Retina (tissue), 1 donor: Measurements from ENCODE around the gene ZBED4.
"Not testable (repeated sequence)": the region's sequence is repeated elsewhere in the genome, so short reads cannot be mapped to it uniquely, and the experiment has no call there.

Experiments
- DNase-seq: peaks from one replicate; pipeline ENCODE4 v3.0.0-alpha.2; 2016

Gene ZBED4

GRCh38 chr22:49826603-49827270, 26.9 kb upstream of the ZBED4 start:
- DNase-seq = peak; percentile 75

DNA sequence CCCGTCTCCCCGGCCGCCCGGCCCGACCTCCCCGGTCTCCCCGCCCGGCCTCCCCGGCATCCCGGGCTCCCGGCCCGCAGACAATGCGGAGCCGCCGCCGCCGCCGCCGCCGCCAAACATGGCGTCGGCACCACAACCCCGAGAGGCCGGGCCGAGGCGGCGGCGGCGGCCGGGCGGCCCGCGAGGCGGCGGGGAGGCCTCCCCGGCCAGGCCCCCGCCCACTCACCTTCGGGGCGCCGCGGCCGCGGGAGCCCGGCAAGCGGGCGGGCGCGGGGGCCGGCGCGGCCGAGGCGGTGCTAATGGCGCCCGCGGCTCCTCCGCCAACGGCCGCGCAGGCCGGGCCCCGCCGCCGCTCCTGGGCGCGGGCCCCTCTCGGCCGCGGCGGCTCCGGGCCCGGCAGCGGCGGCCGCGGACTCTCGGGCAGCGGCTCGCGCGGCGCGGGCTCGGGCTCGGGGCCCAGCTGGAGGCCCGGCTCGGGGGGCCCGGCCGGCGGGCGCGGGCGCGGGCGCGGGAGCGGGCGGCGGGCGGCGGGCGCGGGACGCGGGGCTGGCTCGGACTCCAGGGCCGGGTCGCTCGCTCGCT, 26.3 kb upstream of the ZBED4 start:
- DNase-seq = no peak

DNA sequence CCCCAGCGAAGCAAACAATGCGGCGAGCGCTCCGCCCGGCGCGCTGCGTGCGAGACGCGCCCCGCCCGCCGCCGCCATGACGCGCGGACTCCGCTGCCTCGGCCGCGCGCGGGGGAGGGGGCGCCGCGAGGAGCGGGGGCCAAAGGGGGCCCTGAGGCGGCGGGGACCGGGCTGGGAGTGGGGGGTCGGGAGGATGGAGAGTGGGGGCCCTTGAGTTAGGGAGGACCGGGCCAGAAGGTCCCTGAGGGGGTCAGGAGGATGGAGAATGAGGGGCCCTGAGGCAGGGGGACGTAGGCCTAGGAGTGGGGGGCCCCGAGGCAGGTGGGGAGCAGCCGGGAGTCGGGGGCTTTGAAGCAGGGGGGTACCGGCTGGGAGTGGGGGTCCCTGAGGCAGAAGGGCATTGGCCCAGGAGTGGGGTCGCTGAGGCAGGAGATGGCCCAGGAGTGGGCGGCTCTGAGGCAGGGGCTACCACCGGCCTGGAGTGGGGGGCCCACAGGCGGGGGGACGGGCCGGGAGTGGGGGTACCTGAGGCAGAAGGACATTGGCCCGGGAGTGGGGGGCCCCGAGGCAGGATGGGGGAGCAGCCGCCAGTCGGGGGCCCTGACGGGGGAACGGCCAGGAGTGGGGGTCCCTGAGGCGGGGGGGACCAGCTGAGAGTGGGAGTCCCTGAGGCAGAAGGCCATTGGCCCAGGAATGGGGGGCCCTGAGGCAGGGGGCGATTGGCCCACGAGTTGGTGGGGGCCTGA, 25.6 kb upstream of the ZBED4 start, which contains the start of gene BRD1:
Gene BRD1 (minus strand): TSS at position 21 of the 746 bp plus-strand sequence. CDS start 3,556 bp downstream, outside the sequence.
- DNase-seq = peak; percentile 32

GRCh38 chr22:49828599-49828965, 25.1 kb upstream of the ZBED4 start:
- DNase-seq = no peak

- DNase-seq = no peak
Observed at GRCh38 chr22:49829044-49829853, 24.4 kb upstream of the ZBED4 start.

- no peak for DNase-seq
Observed at GRCh38 chr22:49833340-49834007, 20.2 kb upstream of the ZBED4 start.

DNA sequence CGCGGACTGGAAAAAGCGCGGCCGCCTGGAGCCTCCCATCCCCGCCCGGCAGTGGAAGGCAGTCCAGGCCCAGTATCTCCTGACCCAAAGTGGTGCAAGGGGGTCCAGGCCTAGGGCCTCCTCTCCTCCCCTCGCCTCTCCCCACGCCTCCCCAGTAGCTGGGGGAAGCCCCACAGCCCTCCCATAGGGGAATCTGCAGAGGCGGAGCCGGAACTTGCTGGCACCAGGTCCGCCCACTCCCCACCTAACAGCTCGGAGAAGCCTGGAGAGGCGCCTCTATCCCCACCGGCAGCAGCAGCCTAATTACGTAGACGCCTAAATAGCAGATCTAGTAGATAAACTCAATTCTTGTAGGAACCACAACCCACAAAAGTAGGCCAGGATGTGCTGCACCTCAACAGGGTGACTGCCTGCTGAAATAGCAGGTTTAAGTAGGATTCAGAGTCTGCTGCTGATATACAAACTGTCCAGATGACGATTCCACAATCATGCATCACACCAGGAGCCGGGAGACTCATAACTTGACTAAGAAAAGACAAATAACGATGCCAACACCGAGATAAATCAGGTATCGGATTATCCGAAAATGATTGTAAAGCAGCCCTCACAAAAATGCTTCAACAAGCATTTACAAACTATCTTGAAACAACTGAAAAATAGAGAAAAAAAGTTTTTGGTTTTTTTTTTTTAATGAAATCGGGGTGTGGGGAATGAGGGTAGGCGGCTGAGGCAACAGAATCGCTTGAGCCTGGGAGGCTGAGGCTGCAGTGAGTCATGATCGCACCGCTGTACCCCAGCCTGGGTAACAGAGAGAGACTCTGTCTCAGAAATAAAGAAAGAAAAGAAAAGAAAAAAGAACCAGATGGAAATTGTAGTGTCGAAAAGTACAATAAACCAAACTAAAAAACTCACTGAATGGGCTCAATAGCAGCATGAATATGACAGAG, 14.6 kb upstream of the ZBED4 start:
- no peak for DNase-seq

DNA sequence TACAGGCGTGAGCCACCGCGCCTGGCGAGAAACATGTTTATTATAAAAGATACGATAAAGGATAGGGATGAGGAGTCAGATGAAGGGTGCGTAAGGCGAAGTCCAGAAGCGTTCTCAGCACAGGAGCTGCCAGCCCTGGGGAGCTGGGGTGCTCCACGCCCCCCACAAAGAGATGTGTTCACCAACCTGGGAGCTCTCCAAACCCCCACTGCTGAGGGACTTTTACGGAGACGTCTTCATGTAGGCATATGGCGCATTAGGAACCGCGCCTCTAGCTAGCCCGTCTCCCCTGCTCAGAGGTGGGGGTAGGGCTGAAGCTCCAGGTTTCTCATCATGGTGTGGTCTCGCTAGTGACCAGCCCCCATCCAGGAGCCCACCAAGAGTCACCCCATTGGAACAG, 8.4 kb upstream of the ZBED4 start:
- no peak for DNase-seq

GRCh38 chr22:49845666-49846459, 7.8 kb upstream of the ZBED4 start:
- no peak for DNase-seq

GRCh38 chr22:49847751-49848689, 5.6 kb upstream of the ZBED4 start:
- peak; percentile 44 for DNase-seq

- no peak for DNase-seq
Observed at GRCh38 chr22:49848690-49849160, 4.9 kb upstream of the ZBED4 start.

DNA sequence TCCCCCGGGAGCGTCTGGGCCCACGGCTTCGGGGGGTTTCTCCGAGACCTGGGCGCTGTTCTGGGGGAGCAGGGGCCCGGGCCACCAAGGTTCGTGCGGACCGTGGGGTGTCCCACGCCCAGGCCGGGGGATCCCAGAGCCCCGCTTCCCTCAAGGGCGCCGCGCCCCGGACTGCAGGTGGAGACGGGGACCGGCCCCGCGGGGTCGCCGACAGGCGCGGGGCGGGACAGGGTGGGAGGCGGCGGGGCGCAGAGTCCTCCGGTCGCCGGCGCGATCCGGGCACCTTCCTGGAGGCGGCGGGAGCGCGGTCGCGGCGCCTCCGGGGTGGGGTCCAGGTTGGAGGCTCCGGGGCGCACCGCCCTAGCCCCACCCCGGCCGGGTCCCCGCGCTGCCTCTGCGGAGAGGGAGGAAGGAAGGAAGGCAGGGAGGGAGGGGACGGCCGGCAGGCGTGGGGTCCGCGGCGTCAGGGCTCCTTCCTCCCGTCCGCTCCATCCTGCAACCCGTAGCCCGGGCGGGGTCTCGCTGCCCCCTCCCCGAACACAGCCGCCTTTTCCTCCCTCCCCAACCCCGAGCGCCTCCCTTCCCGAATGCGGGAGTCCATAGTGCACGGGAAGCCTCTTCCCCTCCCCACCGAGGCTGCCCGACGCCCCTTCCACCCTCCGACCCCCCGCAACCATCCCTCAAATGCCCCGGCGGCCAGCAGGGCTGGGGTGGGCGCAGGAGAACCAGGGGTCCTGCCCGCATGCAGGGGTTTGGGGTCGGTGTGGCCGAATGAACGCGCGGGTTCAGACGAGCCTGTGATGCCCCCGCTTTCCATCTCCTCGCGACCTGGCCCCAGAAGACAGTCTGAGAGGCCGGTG, 4.3 kb upstream of the ZBED4 start:
- DNase-seq = peak; percentile 31

- DNase-seq = no peak
Observed at GRCh38 chr22:49850021-49850911, 3.4 kb upstream of the ZBED4 start.

GRCh38 chr22:49850959-49851802, 2.5 kb upstream of the ZBED4 start:
- no peak for DNase-seq

- not testable (repeated sequence) for DNase-seq
Observed at GRCh38 chr22:49852568-49852897, 1.1 kb upstream of the ZBED4 start.
